ENCODE results near the gene SMYD5. TPM values are rescaled to one million over a fixed set of nuclear protein-coding genes. Genes with fewer than 3 reads are reported as not detected.

Gene SMYD5
- total and polyA plus RNA-seq, 10 donors, result 12.3 to 27.1 (median 17.8) TPM

DNA sequence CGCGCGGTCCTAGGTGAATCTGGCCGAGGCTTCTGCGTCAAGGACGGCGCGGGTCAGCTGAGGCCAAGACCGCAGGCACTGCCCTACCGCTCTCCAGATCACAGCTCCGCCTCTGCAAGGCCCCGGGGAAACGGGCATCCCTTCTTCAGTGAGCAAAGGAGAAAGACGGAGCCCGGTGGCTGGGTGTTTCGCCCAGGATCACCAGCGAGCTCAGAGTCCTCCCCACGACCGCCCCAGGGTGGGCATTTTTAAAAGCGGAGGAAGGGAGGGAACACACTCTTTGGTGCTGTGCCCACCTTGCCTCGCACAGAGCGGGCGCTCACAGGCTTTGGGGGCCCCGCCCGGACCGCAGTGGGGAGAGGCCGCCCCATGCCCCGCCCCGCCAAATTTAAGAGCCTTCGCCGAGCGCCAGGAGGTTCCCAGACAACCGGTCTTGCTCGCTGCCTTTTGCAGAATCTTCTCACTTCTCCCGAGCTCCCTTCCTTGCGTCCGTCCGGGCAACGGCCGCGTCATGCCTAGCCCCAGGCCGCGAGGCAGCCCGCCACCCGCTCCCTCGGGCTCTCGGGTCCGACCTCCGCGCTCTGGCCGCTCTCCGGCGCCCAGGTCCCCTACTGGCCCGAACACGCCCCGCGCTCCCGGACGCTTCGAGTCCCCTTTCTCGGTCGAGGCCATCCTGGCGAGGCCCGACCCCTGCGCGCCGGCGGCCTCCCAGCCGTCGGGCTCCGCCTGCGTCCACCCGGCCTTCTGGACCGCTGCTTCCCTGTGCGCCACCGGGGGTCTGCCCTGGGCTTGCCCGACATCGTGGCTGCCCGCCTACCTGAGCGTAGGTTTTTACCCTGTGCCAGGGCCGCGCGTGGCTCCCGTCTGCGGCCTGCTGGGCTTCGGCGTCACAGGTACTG lies 11.6 kb upstream of the SMYD5 start, which contains the start of gene NOTO:
Gene NOTO (plus strand): TSS at position 419 of the 899 bp plus-strand sequence. CDS start 93 bp downstream, at position 512.
- Histone ChIP-seq H3K27ac (no peak within 1 kb of the TSS), H3K4me3 (peak within 1 kb of the TSS in 7 of 8 donors; percentile 26 to 59 (median 33)), H3K4me1 (peaks cover 10 to 20% (median 17%) of the 10 kb centered on the region in 6 donors), H3K9me3 (no peaks in the 10 kb centered on the region), H3K36me3 (no peaks in the 10 kb centered on the region), H3K27me3 (replicated peaks in 1 of 7) (peaks cover 8 to 96% (median 44%) of the 10 kb centered on the region in 7 donors)
- WGBS, 5 donors, result 2 to 15% (median 3%) methylated on average over 58 to 87 of the region's 87 CpGs
- TF ChIP-seq POLR2A (IDR thresholded peaks at IDR 0.05) (no peak), POLR2AphosphoS5 (IDR thresholded peaks at IDR 0.05) (no peak)
- TF ChIP-seq, protein P1, sequence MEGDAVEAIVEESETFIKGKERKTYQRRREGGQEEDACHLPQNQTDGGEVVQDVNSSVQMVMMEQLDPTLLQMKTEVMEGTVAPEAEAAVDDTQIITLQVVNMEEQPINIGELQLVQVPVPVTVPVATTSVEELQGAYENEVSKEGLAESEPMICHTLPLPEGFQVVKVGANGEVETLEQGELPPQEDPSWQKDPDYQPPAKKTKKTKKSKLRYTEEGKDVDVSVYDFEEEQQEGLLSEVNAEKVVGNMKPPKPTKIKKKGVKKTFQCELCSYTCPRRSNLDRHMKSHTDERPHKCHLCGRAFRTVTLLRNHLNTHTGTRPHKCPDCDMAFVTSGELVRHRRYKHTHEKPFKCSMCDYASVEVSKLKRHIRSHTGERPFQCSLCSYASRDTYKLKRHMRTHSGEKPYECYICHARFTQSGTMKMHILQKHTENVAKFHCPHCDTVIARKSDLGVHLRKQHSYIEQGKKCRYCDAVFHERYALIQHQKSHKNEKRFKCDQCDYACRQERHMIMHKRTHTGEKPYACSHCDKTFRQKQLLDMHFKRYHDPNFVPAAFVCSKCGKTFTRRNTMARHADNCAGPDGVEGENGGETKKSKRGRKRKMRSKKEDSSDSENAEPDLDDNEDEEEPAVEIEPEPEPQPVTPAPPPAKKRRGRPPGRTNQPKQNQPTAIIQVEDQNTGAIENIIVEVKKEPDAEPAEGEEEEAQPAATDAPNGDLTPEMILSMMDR (IDR thresholded peaks at IDR 0.05 in 8 of 11, conservative IDR thresholded peaks at IDR 0.05 in 3 of 11), result no peak
- DNase-seq, result no peak
- intact Hi-C loops (cut with DNase I; ENCODE audit: low total_unique reads), result no loop called here

DNA sequence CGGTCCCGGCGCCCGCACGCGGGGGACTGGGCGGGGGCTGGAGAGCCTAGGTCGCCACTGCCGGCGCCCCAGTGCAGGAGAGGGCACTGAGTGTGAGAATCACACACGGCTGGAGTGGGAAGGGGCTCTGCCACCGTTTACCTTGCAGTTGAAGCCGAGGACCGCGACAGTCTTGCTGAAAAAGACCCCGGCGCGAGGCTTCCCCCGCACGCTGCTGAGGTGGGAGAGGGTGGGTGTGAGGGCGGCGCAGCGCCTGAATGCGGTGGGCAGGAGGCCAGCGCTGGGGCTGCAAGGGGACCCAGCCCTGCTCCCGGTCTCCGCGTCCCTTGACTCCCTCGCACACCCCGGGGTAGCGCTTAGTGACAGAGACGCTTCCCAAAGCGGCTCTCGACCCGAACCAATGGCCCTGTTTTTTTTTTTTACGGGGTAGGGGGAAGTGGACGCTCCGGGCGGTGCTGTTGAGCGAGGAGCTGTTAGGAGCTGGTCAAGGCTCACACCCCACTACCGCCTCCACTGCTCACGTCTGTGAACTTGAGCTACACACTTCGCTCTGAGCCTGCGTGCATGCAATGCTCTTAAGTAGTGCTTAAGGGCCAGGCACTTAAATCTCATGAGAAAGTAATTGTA lies 10.9 kb upstream of the SMYD5 start:
- no peaks in the 10 kb centered on the region for H3K36me3 ChIP-seq
- peak overlapping the region in 6 of 8 donors; percentile 26 to 59 (median 34) for H3K4me3 ChIP-seq
- no peak overlapping the region for H3K27ac ChIP-seq
- WGBS, 5 donors, result 5 to 7% (median 6%) methylated on average over 35 to 44 of the region's 44 CpGs
- H3K9me3 ChIP-seq, result no peaks in the 10 kb centered on the region
- intact Hi-C loops (cut with DNase I; ENCODE audit: low total_unique reads), result no loop called here
- DNase-seq, result no peak
- no peak for TF ChIP-seq POLR2AphosphoS5 (IDR thresholded peaks at IDR 0.05)
- TF ChIP-seq POLR2A (IDR thresholded peaks at IDR 0.05), result no peak
- TF ChIP-seq, protein P1 (IDR thresholded peaks at IDR 0.05 in 8 of 11, conservative IDR thresholded peaks at IDR 0.05 in 3 of 11), result no peak
- peaks cover 8 to 95% (median 44%) of the 10 kb centered on the region in 7 donors for H3K27me3 ChIP-seq (replicated peaks in 1 of 7)
- peaks cover 10 to 20% (median 17%) of the 10 kb centered on the region in 6 donors for H3K4me1 ChIP-seq

DNA sequence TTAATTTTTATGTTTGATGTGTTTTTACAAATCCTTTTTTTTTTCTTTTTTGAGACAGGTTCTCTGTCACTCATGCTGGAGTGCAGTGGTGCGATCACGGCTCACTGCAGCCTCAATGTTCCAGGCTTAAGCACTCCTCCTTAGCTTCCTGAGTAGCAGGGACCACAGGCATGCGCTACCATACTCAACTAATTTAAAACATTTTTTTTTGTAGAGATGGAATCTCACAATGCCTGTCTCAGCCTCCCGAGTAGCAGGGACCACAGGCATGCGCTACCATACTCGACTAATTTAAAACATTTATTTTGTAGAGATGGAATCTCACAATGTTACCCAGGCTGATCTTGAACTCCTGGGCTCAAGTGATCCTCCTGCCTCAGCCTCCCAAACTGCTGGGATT lies 8.4 kb upstream of the SMYD5 start:
- DNase-seq, result no peak

More for the DNA sequence above, 8.4 kb upstream of the SMYD5 start:
- Histone ChIP-seq H3K9me3 (no peaks in the 10 kb centered on the region), H3K36me3 (no peaks in the 10 kb centered on the region), H3K4me3 (no peak overlapping the region), H3K27me3 (replicated peaks in 1 of 7) (peaks cover 8 to 70% (median 36%) of the 10 kb centered on the region in 7 donors), H3K4me1 (peaks cover 10 to 20% (median 17%) of the 10 kb centered on the region in 6 donors), H3K27ac (no peak overlapping the region)
- TF ChIP-seq, protein P1 (IDR thresholded peaks at IDR 0.05 in 8 of 11, conservative IDR thresholded peaks at IDR 0.05 in 3 of 11), result no peak
- TF ChIP-seq POLR2AphosphoS5 (IDR thresholded peaks at IDR 0.05), result no peak
- intact Hi-C loops (cut with DNase I; ENCODE audit: low total_unique reads), result no loop called here
- 83 to 92% (median 87%) methylated on average over 6 of the region's 6 CpGs for WGBS, 5 donors
